GM15510 (cell line): Measurements from ENCODE around the gene NPEPL1.

Experiments used
- POLR2A ChIP-seq: IDR thresholded peaks from 3 replicates; pipeline ENCODE4 v1.6.1; 2011; ENCODE audit warnings: borderline replicate concordance; ENCODE audit not compliant: insufficient read length; ENCODE audit errors: extremely low read depth

The NPEPL1 gene

GRCh38 chr20:58700823-58701222 lies 8.2 kb downstream of the NPEPL1 start:
- no peak for TF ChIP-seq POLR2A

GRCh38 chr20:58701431-58702160 lies 9.0 kb downstream of the NPEPL1 start:
- TF ChIP-seq POLR2A, result no peak

DNA sequence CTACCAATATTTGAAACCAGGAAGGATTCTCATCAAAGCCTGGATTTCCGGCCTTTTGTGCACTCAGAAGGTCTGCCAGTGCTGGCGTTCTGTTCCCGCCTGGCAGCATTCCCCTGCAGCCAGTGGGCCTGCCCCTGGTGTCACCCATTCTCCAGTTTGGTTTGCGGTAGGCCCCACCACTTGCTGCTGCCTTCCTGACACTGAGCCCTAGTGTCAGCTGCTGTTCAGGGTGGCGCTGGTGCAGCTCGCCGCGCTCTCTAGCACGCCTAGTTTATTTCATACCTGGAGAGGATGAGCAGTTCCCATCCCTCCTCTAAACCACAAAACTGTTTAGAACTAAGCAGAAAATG lies 9.5 kb downstream of the NPEPL1 start:
- no peak for TF ChIP-seq POLR2A

DNA sequence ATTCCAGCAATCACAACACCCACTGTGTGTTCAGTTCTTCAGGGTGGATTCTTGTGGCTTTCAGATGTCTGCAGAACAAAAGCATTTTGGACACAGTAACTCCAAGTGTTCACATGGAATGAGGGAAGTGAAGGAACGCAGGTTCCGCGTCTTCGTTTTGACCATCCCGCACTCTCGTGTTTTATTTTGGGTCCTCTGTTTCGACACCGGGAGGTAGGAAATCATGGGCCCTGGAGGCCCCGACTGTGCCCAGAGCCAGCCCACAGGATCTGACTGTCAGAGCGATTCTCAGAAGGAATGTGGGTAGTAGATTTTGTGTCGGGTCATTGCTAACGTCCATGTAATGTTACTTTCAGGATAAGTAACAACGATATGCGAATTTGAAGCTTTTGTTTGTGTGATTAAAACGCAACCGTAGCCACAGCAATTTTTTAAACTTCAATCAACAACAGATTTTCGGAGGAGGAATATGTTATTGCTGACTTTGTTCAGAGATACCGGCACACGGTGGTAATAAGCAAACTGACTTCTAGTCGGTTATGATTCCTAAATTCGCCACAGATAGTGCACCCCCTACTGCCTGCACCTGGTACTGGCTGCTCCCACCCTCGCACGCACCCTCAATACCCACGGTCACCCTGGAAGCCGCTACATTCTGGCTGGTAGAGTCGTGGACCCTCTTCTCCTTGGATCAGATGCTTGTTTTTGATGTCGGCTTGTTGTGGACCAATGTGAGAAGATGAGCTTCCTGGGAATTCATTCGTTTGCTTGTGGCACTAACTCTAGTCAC lies 10.5 kb downstream of the NPEPL1 start:
- TF ChIP-seq POLR2A, result no peak

DNA sequence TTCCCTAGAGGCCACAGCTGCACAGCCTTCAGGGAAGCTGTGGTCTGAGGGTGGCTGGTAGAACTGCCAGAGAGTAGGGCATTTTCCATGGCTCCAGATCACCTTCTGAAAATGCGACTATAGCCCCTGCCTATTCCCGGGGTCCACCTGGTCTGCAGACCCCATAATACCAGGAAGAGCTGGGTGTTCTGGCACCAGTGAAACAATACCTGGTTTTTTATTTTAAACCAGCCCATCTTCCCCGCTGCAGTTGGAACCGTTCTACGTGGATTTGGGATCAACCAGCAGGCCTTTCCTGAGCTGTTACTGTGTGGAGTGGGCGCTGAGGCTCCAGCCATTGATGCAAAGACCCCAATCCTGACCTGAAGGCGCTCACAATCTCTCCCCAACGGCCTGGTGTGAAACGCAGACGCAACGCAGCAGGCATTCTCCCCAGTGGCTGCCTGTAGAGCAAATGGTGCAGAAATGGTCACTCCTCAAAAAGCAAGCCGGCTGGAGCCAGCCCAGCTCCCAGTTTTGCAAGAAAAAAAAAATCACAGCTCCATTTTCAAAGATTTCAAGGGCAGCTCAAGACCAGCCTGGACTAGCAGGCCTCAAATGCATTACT lies 11.3 kb downstream of the NPEPL1 start:
- TF ChIP-seq POLR2A, result no peak

GRCh38 chr20:58705208-58705926 lies 12.8 kb downstream of the NPEPL1 start:
- TF ChIP-seq POLR2A, result no peak

DNA sequence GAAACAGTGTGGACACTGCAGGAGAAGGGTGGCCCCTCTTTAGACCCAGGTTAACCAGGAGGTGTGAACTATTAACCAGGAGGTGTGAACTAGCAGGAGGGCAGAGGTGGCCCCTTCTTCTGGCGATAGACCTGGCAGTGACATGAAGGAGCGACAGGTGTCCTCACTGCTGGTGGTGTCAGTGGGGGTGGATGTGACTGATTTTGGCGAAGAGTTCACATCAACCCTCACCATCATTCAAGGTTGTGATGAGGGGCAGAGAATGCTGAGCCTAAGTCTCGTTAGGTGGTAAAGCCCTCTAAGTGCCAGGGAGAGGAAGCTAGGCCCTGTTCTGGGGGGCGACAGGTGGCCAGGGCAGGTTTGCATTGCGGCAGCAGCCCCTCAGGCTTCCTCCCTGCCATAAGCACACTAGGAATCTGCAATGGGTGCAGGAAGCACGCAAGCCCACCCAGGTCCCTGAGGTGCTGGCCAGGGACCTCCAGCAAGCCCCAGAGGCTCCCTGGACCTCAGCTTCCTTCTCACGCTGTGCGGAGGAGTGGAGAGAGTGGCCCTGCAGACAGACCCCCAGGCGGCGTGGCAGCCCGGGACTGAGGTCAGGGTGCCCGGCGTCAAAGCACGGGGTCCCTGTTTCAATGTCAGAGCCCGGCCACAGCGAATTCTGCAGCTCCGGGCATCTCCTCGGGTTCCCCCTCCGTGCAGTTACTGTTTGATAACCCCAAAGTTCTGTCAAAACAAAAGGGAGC lies 13.7 kb downstream of the NPEPL1 start:
- no peak for TF ChIP-seq POLR2A

- no peak for TF ChIP-seq POLR2A
Observed at GRCh38 chr20:58706975-58707681, 14.5 kb downstream of the NPEPL1 start.

- TF ChIP-seq POLR2A, result no peak
Observed at GRCh38 chr20:58707770-58708169, 15.2 kb downstream of the NPEPL1 start.

DNA sequence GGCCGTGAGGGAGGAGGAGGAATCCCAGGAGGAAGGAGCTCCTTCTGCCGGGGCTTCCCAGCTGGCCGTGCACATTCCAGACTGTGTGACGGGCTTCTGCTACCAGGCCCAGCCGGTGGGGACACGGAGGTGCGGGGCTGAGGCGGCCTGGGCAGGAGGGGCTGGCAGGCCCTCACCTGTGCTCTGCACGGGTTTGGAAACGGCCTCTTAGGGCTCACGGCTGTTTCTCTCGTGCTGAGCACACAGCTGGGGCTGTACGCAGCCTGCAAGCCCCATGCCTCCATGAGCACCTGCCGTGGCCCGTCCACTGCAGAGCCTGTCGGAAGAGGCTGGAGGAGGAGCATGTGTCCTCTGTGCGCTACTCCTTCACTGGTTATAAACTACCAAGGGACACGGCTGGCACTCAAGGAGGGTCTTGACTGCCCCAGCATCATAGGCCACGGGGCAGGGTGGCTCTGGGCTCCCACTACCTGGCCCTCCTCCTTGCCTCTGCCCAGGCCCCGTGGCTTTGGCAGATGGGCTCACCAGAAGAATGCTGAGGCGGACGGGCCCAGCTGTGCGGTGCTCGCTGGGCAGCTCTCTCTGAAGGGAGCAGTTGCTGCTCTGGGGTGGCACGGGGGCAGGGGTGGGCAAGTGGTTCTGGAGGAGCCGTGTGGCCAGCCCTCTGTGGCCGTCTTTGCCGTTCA lies 15.8 kb downstream of the NPEPL1 start:
- no peak for TF ChIP-seq POLR2A

- no peak for TF ChIP-seq POLR2A
Observed at GRCh38 chr20:58709013-58709702, 16.6 kb downstream of the NPEPL1 start.

- TF ChIP-seq POLR2A, result no peak
Observed at GRCh38 chr20:58709703-58710039, 17.1 kb downstream of the NPEPL1 start.

DNA sequence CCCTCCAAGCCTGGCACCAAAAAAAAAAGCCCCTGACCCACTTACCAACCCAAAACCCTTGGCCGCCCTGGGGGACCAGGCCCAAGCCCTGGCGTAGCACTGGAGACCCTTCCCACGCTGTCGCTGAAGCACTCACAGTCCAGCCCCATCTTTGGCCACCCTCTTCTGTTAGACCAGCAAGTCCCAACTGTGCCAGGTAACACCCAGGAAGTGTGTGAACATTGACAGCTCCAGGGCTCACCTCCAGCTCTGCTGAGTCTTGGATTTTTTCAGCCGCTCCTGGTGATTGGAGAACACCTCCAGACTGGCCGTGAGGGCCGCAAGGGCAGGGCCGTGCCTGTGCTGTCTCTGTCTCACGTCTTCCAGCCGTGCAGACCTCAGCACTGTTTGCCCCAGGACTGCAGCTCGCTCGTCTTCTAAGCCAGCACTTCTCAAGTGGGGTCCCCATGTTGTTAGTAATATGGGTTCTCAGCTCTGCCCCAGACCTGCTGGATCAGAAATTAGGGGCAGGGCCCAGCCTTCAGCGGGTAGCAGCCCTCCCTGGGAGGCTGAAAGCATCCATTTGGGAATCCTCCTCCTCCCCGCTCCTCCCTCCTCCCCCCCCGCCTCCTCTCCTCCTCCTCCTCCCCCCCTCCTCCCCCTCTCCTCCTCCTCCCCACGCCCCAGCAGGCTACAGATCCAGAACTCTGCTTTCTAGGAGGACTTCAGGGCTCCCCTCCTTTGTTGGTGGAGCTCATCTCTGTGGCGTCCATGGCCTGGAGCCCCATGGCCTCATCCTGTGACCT lies 18.1 kb downstream of the NPEPL1 start:
- TF ChIP-seq POLR2A, result no peak
